SK-N-SH (cell line): ENCODE results near the gene SH3PXD2A.

Source experiments
- CHD2 ChIP-seq: fragments of 150-350 bp; IDR thresholded peaks from 2 replicates; pipeline ENCODE4 v1.6.1; 2018; ENCODE audit warnings: low read length; ENCODE audit not compliant: partially characterized antibody
- CTCF ChIP-seq: fragments of 200-600 bp; sonication (generic); IDR thresholded peaks from 2 replicates; pipeline ENCODE4 v1.6.1; 2017; ENCODE audit warnings: antibody characterized with exemption, mild to moderate bottlenecking, moderate library complexity
- MAX ChIP-seq: IDR thresholded peaks from 2 replicates; pipeline ENCODE4 v1.4.0; 2012; ENCODE audit warnings: low read depth
- MEF2A ChIP-seq: IDR thresholded peaks from 2 replicates; pipeline ENCODE4 v1.4.0; 2012; ENCODE audit warnings: low read depth, borderline replicate concordance
- POLR2AphosphoS5 ChIP-seq: IDR thresholded peaks from 2 replicates; pipeline ENCODE4 v1.6.1; 2012; ENCODE audit warnings: low read depth, low read length

DNA sequence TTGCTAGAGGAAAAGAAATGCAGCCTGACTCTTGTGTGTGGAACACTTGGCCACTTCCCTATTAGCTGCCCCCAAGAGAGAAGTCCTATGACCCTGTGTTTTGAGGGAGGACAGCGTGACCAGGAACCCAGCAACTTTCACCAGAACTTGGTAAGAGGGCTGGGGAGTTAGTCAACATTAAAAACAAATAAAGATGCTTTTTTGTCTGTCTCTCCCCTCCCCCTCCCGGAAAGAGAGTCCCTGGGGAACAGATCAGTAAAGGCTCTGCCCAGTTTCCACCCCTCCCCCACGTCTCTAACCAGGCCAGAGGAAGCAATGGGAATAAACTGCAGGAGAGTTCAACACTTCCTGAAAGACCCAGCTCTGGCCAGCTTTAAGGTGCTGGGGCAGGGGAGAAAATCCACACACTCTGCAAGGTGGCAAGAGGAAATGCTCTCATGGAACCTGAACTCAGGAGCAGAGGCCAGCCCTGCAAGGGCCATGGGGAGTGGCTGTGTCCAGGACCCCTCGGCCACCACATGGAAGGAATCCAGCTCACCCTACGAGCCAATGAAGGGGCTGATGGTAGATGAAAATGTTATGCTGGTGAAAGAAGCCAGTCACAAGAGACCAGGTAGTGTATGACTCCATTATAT, 21.5 kb downstream of the SH3PXD2A start:
- no peak for TF ChIP-seq CHD2
- TF ChIP-seq CTCF = no peak
- TF ChIP-seq MEF2A = no peak
- TF ChIP-seq MAX = no peak
- no peak for TF ChIP-seq POLR2AphosphoS5
